GM12878 (cell line): ENCODE measurements around the gene ZNF385D. TPM values are rescaled to one million over a fixed set of nuclear protein-coding genes. Genes with fewer than 3 reads are reported as not detected.

Source experiments
- ATAC-seq: fragments of 200-7000 bp; cut with Tn5 transposase; 3 replicates; pipeline ENCODE4 v1.9.1; 2020; ENCODE audit warnings: mild to moderate bottlenecking, moderate library complexity
- BruUV-seq: library from RNA; stranded (reverse); fragments of 400-500 nt; replicated peaks from 2 replicates; lab custom pipeline; 2021; lab: Mats Ljungman, UMichigan
- CTCF ChIA-PET: fragments of 300-600 bp; sonication (Branson Sonifier 250); formaldehyde crosslinking; extraction: SDS; loops from one replicate; lab custom pipeline; 2021; ENCODE audit warnings: inconsistent platforms; lab: Yijun Ruan, JAX
- POLR2A ChIA-PET: fragments of 350-600 bp; formaldehyde crosslinking; extraction: SDS; loops from one replicate; lab custom pipeline; 2021; ENCODE audit warnings: inconsistent platforms; lab: Charles Lee
- RAD21 ChIA-PET: fragments of 300-600 bp; sonication (Branson Sonifier 250); formaldehyde crosslinking; loops from one replicate; lab custom pipeline; 2023; ENCODE audit warnings: antibody characterized with exemption; ENCODE audit not compliant: unreplicated experiment; lab: Charles Lee
- SMC1A ChIA-PET: fragments of 300-600 bp; sonication (Branson Sonifier 250); formaldehyde crosslinking; loops from one replicate; lab custom pipeline; 2023; ENCODE audit not compliant: unreplicated experiment, uncharacterized antibody; lab: Charles Lee
- DNase-seq: peaks from one replicate; pipeline ENCODE4 v3.0.0-alpha.2; 2011; ENCODE audit warnings: low read depth, low spot score
- FAIRE-seq: peaks from 3 replicates; lab custom pipeline; 2011; peaks lifted over from hg19 to GRCh38; lab: Jason Lieb, UNC
- H2AFZ ChIP-seq: 2 replicates; pipeline ENCODE4 v1.6.0; 2011; ENCODE audit warnings: low read depth, low read length, control low read depth; ENCODE audit not compliant: control insufficient read depth
- H3K27ac ChIP-seq: 2 replicates; pipeline ENCODE4 v1.5.1; 2011; ENCODE audit warnings: control low read depth; ENCODE audit not compliant: control insufficient read depth, insufficient read depth
- H3K27me3 ChIP-seq, 2 experiments: replicated peaks in 1 of 2; 2 replicates each; pipeline versions ENCODE4 v1.6.0 to v1.6.1; 2011; ENCODE audit warnings: low read length in 1 of 2; ENCODE audit not compliant: control insufficient read depth in 2 of 2, insufficient read depth in 2 of 2
- H3K36me3 ChIP-seq, 2 experiments: 2 replicates each; pipeline ENCODE4 v1.5.1; 2011; ENCODE audit warnings: low read length in 1 of 2; ENCODE audit not compliant: control insufficient read depth in 2 of 2, insufficient read depth in 2 of 2
- H3K4me1 ChIP-seq: 2 replicates; pipeline ENCODE4 v1.6.1; 2011; ENCODE audit warnings: mild to moderate bottlenecking, low read length, moderate library complexity, mixed read lengths; ENCODE audit not compliant: control insufficient read depth, insufficient read depth
- H3K4me2 ChIP-seq: 2 replicates; pipeline ENCODE4 v1.6.0; 2011; ENCODE audit warnings: control low read depth; ENCODE audit not compliant: control insufficient read depth, insufficient read depth
- H3K4me3 ChIP-seq: fragments of 200-600 bp; sonication (generic); 2 replicates; pipeline ENCODE4 v1.5.1; 2016
- H3K79me2 ChIP-seq: 2 replicates; pipeline ENCODE4 v1.6.0; 2011; ENCODE audit warnings: low read length; ENCODE audit not compliant: control insufficient read depth, insufficient read depth
- H3K9ac ChIP-seq: 2 replicates; pipeline ENCODE4 v1.8.0; 2011; ENCODE audit warnings: low read length, control low read depth, mixed read lengths; ENCODE audit not compliant: control insufficient read depth, insufficient read depth
- H3K9me3 ChIP-seq: replicated peaks from 3 replicates; pipeline ENCODE4 v1.5.1; 2011; ENCODE audit warnings: mild to moderate bottlenecking, low read length; ENCODE audit not compliant: control insufficient read depth, insufficient read depth
- H4K20me1 ChIP-seq: 2 replicates; pipeline ENCODE4 v1.6.0; 2011; ENCODE audit not compliant: control insufficient read depth, insufficient read depth
- ETV6 ChIP-seq, 2 experiments: fragments of 450-650 bp in 1 of 2; IDR thresholded peaks in 1 of 2; conservative IDR thresholded peaks in 1 of 2; 2 replicates each; pipeline ENCODE4 v1.6.1; 2014; ENCODE audit warnings: antibody characterized with exemption in 1 of 2, borderline replicate concordance in 1 of 2, low read depth in 1 of 2, mild to moderate bottlenecking in 1 of 2, moderate library complexity in 1 of 2
- NR2F1 ChIP-seq: fragments of 450-650 bp; conservative IDR thresholded peaks from 2 replicates; pipeline ENCODE4 v1.6.1; 2017; ENCODE audit warnings: mild to moderate bottlenecking
- ZBED1 ChIP-seq: IDR thresholded peaks from 2 replicates; pipeline ENCODE4 v1.6.1; 2016; ENCODE audit warnings: borderline replicate concordance
- ZNF592 ChIP-seq: fragments of 450-650 bp; IDR thresholded peaks from 2 replicates; pipeline ENCODE4 v1.6.1; 2017; ENCODE audit warnings: mild to moderate bottlenecking, moderate library complexity
- WGBS: methylation state at CpG from one replicate; pipeline ENCODE4 v1.1.6; 2016; ENCODE audit warnings: low lambda C conversion rate; ENCODE audit not compliant: insufficient replicate concordance, insufficient coverage; ENCODE audit errors: missing lambda C conversion rate; 5-methylcytosine and 5-hydroxymethylcytosine counted together
- in situ Hi-C: fragments of 300-500 bp; cut with MboI; formaldehyde crosslinking; loops from 9 replicates; pipeline ENCODE4 v1.14.3; 2018; ENCODE audit warnings: mixed read lengths
- intact Hi-C: fragments of 100-400 bp; cut with micrococcal nuclease; formaldehyde crosslinking; loops from one replicate; pipeline ENCODE4 v1.14.2; 2022; ENCODE audit not compliant: unreplicated experiment
- polyA plus RNA-seq, 11 experiments: library from polyadenylated mRNA; depleted of rRNA in 4 of 11; unstranded in 6 of 11; stranded (reverse) in 5 of 11; fragments of >200 nt; fragmentation: Nextera tagmentation in 4 of 11; fragmentation: Illumina TruSeq in 1 of 11; extraction: Ambion mirVana in 4 of 11; extraction: Trizol in 1 of 11; gene quantifications; 1 replicate in 1 of 11; 2 replicates in 10 of 11; pipeline versions ENCODE4 v1.2.1 to v1.2.3, GENCODE V29; 2011 to 2016; ENCODE audit warnings: inconsistent platforms in 2 of 11, missing spikeins in 2 of 11, low read depth in 1 of 11
- total RNA-seq, 4 experiments: library from RNA; depleted of rRNA in 3 of 4; stranded (reverse); fragments of >200 nt in 3 of 4; fragmentation: Illumina TruSeq in 1 of 4; extraction: Trizol in 1 of 4; gene quantifications; 2 replicates each; pipeline versions ENCODE4 v1.2.1 to v1.2.3, GENCODE V29; 2013 to 2021
- TF ChIP-seq, protein P1 (sequence below): fragments of 450-650 bp; conservative IDR thresholded peaks from 2 replicates; pipeline ENCODE4 v1.6.1; 2017; ENCODE audit warnings: mild to moderate bottlenecking, moderate library complexity

Gene ZNF385D
- total and polyA plus RNA-seq, 10 of the 15 experiments (the other 5 are each of a cell fraction or from before 2014, with no cell fraction given) = 0.01 to 0.62 (median 0.18) TPM; not detected in 5

DNA sequence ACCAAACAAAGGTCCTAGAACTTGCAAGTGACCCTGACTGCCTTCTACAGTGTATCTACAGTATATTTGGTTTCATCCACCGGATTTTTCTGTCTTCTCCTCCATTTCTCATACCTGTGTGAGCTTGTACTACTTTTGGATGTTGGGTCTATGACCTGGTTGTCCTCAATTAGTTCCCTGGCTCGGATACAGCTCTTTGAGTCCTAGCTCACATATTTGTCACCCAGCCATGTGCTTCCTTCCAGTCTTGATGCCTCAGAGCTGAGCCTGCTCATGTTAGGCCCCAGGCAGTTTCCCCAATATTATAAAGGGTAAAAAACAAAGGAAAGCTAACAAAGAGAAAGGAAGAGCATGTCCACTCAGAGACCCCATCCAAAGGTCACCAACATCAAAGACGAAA is 28.2 kb downstream of the ZNF385D start:
- Histone ChIP-seq H3K9ac (no peak overlapping the region), H3K27ac (no peak overlapping the region), H3K4me2 (no peak overlapping the region), H4K20me1 (no peaks in the 10 kb centered on the region), H3K9me3 (no peaks in the 10 kb centered on the region), H3K4me3 (no peak overlapping the region), H3K27me3 (no peaks in the 10 kb centered on the region), H3K79me2 (no peaks in the 10 kb centered on the region), H2AFZ (no peak overlapping the region), H3K4me1 (no peaks in the 10 kb centered on the region), H3K36me3 (no peaks in the 10 kb centered on the region)
- no peak for ATAC-seq
- 2% methylated on average over 3 of the region's 3 CpGs for WGBS
- FAIRE-seq = no peak
- no peak for TF ChIP-seq ZBED1
- TF ChIP-seq, protein P1, sequence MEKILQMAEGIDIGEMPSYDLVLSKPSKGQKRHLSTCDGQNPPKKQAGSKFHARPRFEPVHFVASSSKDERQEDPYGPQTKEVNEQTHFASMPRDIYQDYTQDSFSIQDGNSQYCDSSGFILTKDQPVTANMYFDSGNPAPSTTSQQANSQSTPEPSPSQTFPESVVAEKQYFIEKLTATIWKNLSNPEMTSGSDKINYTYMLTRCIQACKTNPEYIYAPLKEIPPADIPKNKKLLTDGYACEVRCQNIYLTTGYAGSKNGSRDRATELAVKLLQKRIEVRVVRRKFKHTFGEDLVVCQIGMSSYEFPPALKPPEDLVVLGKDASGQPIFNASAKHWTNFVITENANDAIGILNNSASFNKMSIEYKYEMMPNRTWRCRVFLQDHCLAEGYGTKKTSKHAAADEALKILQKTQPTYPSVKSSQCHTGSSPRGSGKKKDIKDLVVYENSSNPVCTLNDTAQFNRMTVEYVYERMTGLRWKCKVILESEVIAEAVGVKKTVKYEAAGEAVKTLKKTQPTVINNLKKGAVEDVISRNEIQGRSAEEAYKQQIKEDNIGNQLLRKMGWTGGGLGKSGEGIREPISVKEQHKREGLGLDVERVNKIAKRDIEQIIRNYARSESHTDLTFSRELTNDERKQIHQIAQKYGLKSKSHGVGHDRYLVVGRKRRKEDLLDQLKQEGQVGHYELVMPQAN = no peak
- ChIA-PET SMC1A (no interaction called here), POLR2A (no interaction called here), RAD21 (no interaction called here), CTCF (no interaction called here)
- BruUV-seq = no TSS peak
- no peak for DNase-seq
- in situ Hi-C loops (no loop called here), intact Hi-C loops (no loop called here)

DNA sequence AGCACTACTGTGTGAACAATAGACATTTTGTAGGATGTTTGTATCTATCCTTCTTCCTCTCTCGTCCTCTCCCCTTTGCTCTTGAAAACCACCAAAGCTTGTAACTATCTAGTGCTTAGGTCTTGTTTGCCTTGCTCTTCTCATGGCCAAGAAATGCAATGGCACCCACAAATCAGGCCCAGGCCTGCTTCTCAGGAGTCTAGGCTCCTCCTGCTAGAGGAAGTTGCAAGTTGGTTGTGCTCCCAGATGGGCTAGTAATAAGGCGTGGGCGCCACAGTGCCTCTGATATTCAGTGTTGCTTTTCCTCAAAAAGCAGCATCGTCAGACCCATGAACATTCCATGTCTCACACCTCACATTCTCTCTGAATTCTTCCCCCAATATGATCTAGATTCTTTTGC is 28.7 kb downstream of the ZNF385D start:
- Histone ChIP-seq H3K27ac (no peak overlapping the region), H3K79me2 (no peaks in the 10 kb centered on the region), H3K27me3 (no peaks in the 10 kb centered on the region), H3K9me3 (no peaks in the 10 kb centered on the region), H3K4me2 (no peak overlapping the region), H2AFZ (no peak overlapping the region), H3K36me3 (no peaks in the 10 kb centered on the region), H3K9ac (no peak overlapping the region), H3K4me3 (no peak overlapping the region), H4K20me1 (no peaks in the 10 kb centered on the region), H3K4me1 (no peaks in the 10 kb centered on the region)
- intact Hi-C loops (no loop called here), in situ Hi-C loops (no loop called here)
- ChIA-PET POLR2A (no interaction called here), RAD21 (no interaction called here), SMC1A (no interaction called here), CTCF (no interaction called here)
- BruUV-seq = no TSS peak
- DNase-seq = no peak
- WGBS = 53% methylated on average over 4 of the region's 4 CpGs
- no peak for FAIRE-seq
- TF ChIP-seq NR2F1 = no peak
- TF ChIP-seq ZNF592 = no peak
- no peak for TF ChIP-seq ETV6 (conservative IDR thresholded peaks at IDR 0.05 in 1 of 2, IDR thresholded peaks at IDR 0.05 in 1 of 2; ENCODE audit: borderline replicate concordance in 1 of 2, low read depth in 1 of 2)
- ATAC-seq = no peak
